K562 (cell line): ENCODE results near the gene GPRC5B. TPM values are rescaled to one million over a fixed set of nuclear protein-coding genes. Genes with fewer than 3 reads are reported as not detected.
A peak's percentile ranks its signal among the peaks of the same experiment; 100 is the strongest.

ENCODE experiments used
- ARHGAP35 ChIP-seq: fragments of 450-650 bp; IDR thresholded peaks from 2 replicates; pipeline ENCODE4 v1.6.1; 2018; ENCODE audit not compliant: partially characterized antibody
- CBFA2T3 ChIP-seq: fragments of 450-650 bp; IDR thresholded peaks from 2 replicates; pipeline ENCODE4 v1.6.1; 2017
- CREM ChIP-seq: IDR thresholded peaks from 2 replicates; pipeline ENCODE4 v1.6.1; 2014; ENCODE audit warnings: antibody characterized with exemption, low read depth
- E2F3 ChIP-seq: fragments of 250-450 bp; sonication (Bioruptor Pico); IDR thresholded peaks from 2 replicates; pipeline ENCODE4 v1.4.0; 2020; ENCODE audit warnings: mild to moderate bottlenecking
- GABPB2 ChIP-seq: fragments of 250-450 bp; sonication (Bioruptor Pico); conservative IDR thresholded peaks from 2 replicates; pipeline ENCODE4 v1.5.1; 2021; ENCODE audit warnings: mild to moderate bottlenecking
- GATAD2B ChIP-seq: fragments of 450-650 bp; IDR thresholded peaks from 2 replicates; pipeline ENCODE4 v1.6.1; 2017; ENCODE audit warnings: mild to moderate bottlenecking, borderline replicate concordance
- HCFC1 ChIP-seq: IDR thresholded peaks from 2 replicates; pipeline ENCODE4 v1.6.1; 2012; ENCODE audit warnings: low read depth, low read length, improper control_type of control experiment
- MTA3 ChIP-seq: fragments of 450-650 bp; formaldehyde crosslinking; IDR thresholded peaks from 2 replicates; pipeline ENCODE4 v1.6.1; 2017; ENCODE audit warnings: mild to moderate bottlenecking, borderline replicate concordance
- NBN ChIP-seq: fragments of 450-650 bp; IDR thresholded peaks from 2 replicates; pipeline ENCODE4 v1.6.1; 2016; ENCODE audit warnings: low read depth, mild to moderate bottlenecking
- PML ChIP-seq: IDR thresholded peaks from 2 replicates; pipeline ENCODE4 v1.6.1; 2012; ENCODE audit warnings: low read length, inconsistent platforms
- POU5F1 ChIP-seq: fragments of 150-350 bp; IDR thresholded peaks from 2 replicates; pipeline ENCODE4 v1.6.1; 2014; ENCODE audit warnings: borderline replicate concordance, low read length, low read depth, mild to moderate bottlenecking; ENCODE audit not compliant: partially characterized antibody
- SMARCB1 ChIP-seq: IDR thresholded peaks from 2 replicates; pipeline ENCODE4 v1.6.1; 2011; ENCODE audit warnings: improper control_type of control experiment, low read depth; ENCODE audit not compliant: insufficient read length
- STAT5A ChIP-seq: IDR thresholded peaks from 2 replicates; pipeline ENCODE4 v1.6.1; 2012; ENCODE audit warnings: low read length, inconsistent platforms, borderline replicate concordance
- TEAD1 ChIP-seq, 2 experiments: fragments of 450-650 bp in 1 of 2; sonication (generic) in 1 of 2; formaldehyde crosslinking; IDR thresholded peaks; 2 replicates each; pipeline versions ENCODE4 v1.4.0 to v1.8.0; 2020 to 2022; ENCODE audit warnings: mild to moderate bottlenecking in 2 of 2, missing genetic modification reagents in 1 of 2
- TEAD2 ChIP-seq: fragments of 450-650 bp; IDR thresholded peaks from 2 replicates; pipeline ENCODE4 v1.6.1; 2016; ENCODE audit warnings: missing genetic modification characterization, control low read depth, missing compliant biosample characterization
- ZNF316 ChIP-seq: fragments of 450-650 bp; IDR thresholded peaks from 2 replicates; pipeline ENCODE4 v1.6.1; 2016
- ZNF695 ChIP-seq: fragments of 450-650 bp; formaldehyde crosslinking; IDR thresholded peaks from 2 replicates; pipeline ENCODE4 v1.4.0; 2020; ENCODE audit warnings: mild to moderate bottlenecking, moderate library complexity
- ZNF699 ChIP-seq: fragments of 250-450 bp; sonication (Bioruptor Pico); IDR thresholded peaks from 2 replicates; pipeline ENCODE4 v1.8.0; 2021; ENCODE audit warnings: mild to moderate bottlenecking, moderate library complexity; ENCODE audit not compliant: insufficient replicate concordance
- polyA plus RNA-seq, 8 experiments: library from polyadenylated mRNA; depleted of rRNA in 4 of 8; stranded (reverse) in 5 of 8; unstranded in 3 of 8; fragments of >200 nt; fragmentation: Nextera tagmentation in 2 of 8; fragmentation: Illumina TruSeq in 1 of 8; extraction: Ambion mirVana in 2 of 8; extraction: Trizol in 1 of 8; gene quantifications; 2 replicates each; pipeline versions ENCODE4 v1.2.1 to v1.2.3, GENCODE V29; 2011 to 2014; ENCODE audit warnings: inconsistent platforms in 1 of 8, missing spikeins in 1 of 8
- total RNA-seq, 7 experiments: library from RNA; depleted of rRNA in 6 of 7; stranded (reverse); fragments of >200 nt in 6 of 7; fragmentation: Illumina TruSeq in 2 of 7; extraction: Trizol in 2 of 7; gene quantifications; 2 replicates each; pipeline versions ENCODE4 v1.2.1 to v1.2.3, GENCODE V29; 2011 to 2021; ENCODE audit warnings: low replicate concordance in 1 of 7
- TF ChIP-seq, protein P1 (sequence below): fragments of 450-650 bp; IDR thresholded peaks from 2 replicates; pipeline ENCODE4 v1.6.1; 2018; ENCODE audit not compliant: partially characterized antibody
- TF ChIP-seq, protein P2 (sequence below): fragments of 450-650 bp; formaldehyde crosslinking; IDR thresholded peaks from 2 replicates; pipeline ENCODE4 v1.4.0; 2020; ENCODE audit warnings: mild to moderate bottlenecking, moderate library complexity
- TF ChIP-seq, protein P3 (sequence below): fragments of 450-650 bp; formaldehyde crosslinking; IDR thresholded peaks from 2 replicates; pipeline ENCODE4 v1.4.0; 2020; ENCODE audit warnings: mild to moderate bottlenecking, moderate library complexity

The GPRC5B gene
- total and polyA plus RNA-seq, 9 of the 15 experiments (the other 6 are each of a cell fraction or from before 2014, with no cell fraction given), result 0.65 to 5.5 (median 1.3) TPM

DNA sequence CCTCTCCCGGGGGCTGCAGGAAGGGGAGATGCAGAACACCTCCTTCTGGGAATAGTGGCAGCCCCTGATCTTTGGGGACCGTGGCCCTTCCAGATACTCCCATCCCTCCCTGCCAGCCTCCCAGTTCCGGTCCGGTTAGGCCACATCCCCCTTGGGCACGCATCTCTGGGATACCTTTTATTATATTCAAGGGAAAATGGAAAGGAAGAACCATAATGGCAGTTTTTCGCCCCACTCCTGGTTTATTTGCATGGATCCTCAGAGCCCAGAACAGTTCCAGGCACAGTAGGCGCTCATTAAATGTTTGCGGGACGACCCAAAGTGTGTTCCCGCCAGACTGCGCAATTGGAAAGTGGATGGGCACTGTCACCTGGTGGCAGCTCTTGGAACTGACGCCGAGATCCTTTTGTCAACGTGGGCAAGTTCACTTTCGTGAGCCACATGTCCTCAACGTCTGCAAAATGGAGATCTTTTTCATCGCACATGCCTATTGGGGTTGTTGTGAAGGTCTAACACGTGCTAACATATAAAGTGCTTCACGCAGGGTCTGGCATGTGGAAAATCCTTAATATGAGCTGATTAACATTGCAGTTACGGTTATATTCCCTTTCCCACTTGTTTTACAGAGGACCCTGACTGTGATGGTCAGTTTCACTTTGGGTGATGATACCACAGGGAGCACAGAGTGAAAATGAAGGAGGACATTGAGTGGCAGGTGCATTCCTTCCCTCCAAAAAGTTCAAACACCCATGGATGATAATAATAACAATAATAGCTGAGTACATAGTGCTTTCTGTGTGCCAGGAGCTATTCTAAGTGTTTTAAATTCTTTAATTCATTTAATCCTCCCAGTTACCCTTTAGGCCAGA lies 1.7 kb upstream of the GPRC5B start (continued):
- TF ChIP-seq HCFC1 (no peak; the same call in 1 of the 2 replicates), MTA3 (peak; percentile 24; the same call in 1 of the 2 replicates), GATAD2B (no peak), STAT5A (no peak), ZNF695 (CRISPR knock-in tag) (no peak), E2F3 (CRISPR knock-in tag) (0 out of 2 replicates have a peak, but pooled peaks have one; percentile 28), GABPB2 (CRISPR knock-in tag) (no peak), POU5F1 (no peak), ZNF316 (no peak), PML (no peak), NBN (no peak), CBFA2T3 (no peak), ARHGAP35 (no peak), CREM (peak; percentile 45; the same call in 1 of the 2 replicates), SMARCB1 (no peak), ZNF699 (CRISPR knock-in tag) (no peak), TEAD2 (tag) (no peak), TEAD1 (CRISPR knock-in tag; IDR thresholded peaks at IDR 0.05) (no peak)
- TF ChIP-seq, protein P1, sequence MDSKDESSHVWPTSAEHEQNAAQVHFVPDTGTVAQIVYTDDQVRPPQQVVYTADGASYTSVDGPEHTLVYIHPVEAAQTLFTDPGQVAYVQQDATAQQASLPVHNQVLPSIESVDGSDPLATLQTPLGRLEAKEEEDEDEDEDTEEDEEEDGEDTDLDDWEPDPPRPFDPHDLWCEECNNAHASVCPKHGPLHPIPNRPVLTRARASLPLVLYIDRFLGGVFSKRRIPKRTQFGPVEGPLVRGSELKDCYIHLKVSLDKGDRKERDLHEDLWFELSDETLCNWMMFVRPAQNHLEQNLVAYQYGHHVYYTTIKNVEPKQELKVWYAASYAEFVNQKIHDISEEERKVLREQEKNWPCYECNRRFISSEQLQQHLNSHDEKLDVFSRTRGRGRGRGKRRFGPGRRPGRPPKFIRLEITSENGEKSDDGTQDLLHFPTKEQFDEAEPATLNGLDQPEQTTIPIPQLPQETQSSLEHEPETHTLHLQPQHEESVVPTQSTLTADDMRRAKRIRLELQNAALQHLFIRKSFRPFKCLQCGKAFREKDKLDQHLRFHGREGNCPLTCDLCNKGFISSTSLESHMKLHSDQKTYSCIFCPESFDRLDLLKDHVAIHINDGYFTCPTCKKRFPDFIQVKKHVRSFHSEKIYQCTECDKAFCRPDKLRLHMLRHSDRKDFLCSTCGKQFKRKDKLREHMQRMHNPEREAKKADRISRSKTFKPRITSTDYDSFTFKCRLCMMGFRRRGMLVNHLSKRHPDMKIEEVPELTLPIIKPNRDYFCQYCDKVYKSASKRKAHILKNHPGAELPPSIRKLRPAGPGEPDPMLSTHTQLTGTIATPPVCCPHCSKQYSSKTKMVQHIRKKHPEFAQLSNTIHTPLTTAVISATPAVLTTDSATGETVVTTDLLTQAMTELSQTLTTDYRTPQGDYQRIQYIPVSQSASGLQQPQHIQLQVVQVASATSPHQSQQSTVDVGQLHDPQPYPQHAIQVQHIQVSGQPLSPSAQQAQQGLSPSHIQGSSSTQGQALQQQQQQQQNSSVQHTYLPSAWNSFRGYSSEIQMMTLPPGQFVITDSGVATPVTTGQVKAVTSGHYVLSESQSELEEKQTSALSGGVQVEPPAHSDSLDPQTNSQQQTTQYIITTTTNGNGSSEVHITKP, result no peak
- TF ChIP-seq, protein P2, sequence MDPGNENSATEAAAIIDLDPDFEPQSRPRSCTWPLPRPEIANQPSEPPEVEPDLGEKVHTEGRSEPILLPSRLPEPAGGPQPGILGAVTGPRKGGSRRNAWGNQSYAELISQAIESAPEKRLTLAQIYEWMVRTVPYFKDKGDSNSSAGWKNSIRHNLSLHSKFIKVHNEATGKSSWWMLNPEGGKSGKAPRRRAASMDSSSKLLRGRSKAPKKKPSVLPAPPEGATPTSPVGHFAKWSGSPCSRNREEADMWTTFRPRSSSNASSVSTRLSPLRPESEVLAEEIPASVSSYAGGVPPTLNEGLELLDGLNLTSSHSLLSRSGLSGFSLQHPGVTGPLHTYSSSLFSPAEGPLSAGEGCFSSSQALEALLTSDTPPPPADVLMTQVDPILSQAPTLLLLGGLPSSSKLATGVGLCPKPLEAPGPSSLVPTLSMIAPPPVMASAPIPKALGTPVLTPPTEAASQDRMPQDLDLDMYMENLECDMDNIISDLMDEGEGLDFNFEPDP, result no peak
- TF ChIP-seq, protein P3, sequence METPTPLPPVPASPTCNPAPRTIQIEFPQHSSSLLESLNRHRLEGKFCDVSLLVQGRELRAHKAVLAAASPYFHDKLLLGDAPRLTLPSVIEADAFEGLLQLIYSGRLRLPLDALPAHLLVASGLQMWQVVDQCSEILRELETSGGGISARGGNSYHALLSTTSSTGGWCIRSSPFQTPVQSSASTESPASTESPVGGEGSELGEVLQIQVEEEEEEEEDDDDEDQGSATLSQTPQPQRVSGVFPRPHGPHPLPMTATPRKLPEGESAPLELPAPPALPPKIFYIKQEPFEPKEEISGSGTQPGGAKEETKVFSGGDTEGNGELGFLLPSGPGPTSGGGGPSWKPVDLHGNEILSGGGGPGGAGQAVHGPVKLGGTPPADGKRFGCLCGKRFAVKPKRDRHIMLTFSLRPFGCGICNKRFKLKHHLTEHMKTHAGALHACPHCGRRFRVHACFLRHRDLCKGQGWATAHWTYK (CRISPR knock-in tag), result no peak
